KBM-7 (cell line): ENCODE data around the gene SMARCB1.
"Not testable (repeated sequence)": the region's sequence is repeated elsewhere in the genome, so short reads cannot be mapped to it uniquely, and the experiment has no call there.

ENCODE experiments used
- DNase-seq: peaks from one replicate; pipeline ENCODE4 v3.0.0-alpha.2; 2015
- in situ Hi-C: fragments of 300-500 bp; cut with MboI; formaldehyde crosslinking; loops from 2 replicates; pipeline ENCODE4 v1.14.3; 2020; ENCODE audit warnings: low sequenced_read_pairs, low pct_unique_long_range_greater_than_20kb, mixed read lengths

The SMARCB1 gene

GRCh38 chr22:23856721-23857605 lies 70.2 kb downstream of the SMARCB1 start:
- in situ Hi-C loops = no loop called here
- DNase-seq = peak; percentile 66

- peak; percentile 96 for DNase-seq
- in situ Hi-C loops = no loop called here
Observed at GRCh38 chr22:23857606-23858483, 71.1 kb downstream of the SMARCB1 start, which contains the start of gene SLC2A11. Gene SLC2A11 (plus strand): TSS chr22:23857875. CDS start chr22:23858000, 125 bp downstream.

GRCh38 chr22:23858484-23858815 lies 71.7 kb downstream of the SMARCB1 start:
- DNase-seq = no peak
- in situ Hi-C loops = no loop called here

GRCh38 chr22:23859201-23859600 lies 72.4 kb downstream of the SMARCB1 start:
- DNase-seq = no peak
- in situ Hi-C loops = no loop called here

GRCh38 chr22:23860187-23860586 lies 73.4 kb downstream of the SMARCB1 start:
- in situ Hi-C loops, DNase-seq: not testable (repeated sequence)

DNA sequence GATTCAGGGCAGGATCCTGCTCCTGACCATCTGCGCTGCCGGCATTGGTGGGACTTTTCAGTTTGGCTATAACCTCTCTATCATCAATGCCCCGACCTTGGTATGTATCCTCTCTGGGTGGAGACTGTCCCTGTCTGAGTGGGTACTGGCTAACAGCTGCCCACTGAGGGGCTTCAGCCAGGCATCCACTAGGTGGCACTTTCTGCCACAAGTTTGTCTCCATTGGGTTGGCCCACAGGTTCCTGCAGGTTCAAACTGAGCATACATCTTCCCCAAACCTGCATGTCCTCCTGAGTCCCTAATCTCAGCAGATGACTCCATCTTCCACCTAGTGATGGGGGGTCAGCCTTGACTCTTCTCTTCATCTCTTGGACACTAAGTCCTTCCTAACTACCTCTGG lies 75.3 kb downstream of the SMARCB1 start:
- in situ Hi-C loops = no loop called here
- DNase-seq = peak; percentile 64

DNA sequence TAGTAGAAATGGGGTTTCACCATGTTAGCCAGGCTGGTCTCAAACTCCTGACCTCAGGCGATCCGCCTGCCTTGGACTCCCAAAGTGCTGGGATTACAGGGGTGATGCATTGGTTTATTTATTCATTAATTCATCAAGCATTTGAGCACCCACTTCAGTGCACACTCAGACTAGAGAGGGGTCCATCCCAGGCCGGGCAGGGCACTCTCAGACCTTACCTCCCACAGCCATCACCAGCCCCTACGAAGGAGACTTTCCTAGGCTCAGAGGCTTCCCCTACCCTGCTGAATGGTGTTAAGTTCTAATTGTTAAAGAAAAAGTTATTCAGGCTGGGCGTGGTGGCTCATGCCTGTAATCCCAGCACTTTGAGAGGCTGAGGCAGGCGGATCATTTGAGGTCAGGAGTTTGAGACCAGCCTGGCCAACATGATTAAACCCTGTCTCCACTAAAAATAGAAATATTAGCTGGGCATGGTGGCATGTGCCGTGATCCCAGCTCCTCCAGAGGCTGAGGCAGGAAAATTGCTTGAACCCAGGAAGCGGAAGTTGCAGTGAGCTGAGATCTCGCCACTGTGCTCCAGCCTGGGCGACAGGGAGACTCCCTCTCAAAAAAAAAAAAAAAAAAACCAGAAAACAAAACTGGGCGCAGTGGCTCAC lies 77.9 kb downstream of the SMARCB1 start:
- DNase-seq, in situ Hi-C loops: not testable (repeated sequence)

DNA sequence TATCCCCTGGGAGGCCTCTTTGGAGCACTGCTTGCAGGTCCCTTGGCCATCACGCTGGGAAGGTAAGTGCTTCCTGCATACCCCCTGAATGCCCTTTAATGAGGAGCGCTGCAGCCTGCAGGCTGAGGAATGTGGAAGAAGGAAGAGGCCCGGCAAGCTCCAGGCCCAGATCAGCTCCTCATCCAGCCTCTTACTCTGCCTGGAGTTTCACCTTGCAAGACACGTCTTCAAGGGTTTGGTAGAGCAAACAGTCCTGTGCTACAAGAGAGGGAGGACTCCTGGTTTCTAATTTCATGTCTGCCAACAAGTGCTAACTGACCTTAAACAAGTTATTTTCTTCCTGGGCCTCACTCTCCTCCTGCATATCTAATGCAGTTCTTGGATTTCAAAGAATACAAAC lies 81.8 kb downstream of the SMARCB1 start:
- in situ Hi-C loops = no loop called here
- no peak for DNase-seq

DNA sequence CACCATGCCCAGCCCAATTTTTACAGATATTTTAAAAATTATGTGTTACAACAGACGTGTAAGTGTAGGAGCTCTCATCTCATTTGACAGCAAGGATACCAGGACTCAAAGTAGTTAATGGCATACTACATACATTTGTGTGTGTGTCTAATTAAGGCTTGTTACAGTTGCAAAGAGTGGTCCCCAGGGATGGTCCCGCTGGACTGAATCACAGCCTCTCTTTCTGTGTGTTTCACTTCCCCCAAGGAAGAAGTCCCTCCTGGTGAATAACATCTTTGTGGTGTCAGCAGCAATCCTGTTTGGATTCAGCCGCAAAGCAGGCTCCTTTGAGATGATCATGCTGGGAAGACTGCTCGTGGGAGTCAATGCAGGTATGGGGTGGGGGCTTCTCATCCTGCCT lies 88.1 kb downstream of the SMARCB1 start:
- in situ Hi-C loops = no loop called here

DNA sequence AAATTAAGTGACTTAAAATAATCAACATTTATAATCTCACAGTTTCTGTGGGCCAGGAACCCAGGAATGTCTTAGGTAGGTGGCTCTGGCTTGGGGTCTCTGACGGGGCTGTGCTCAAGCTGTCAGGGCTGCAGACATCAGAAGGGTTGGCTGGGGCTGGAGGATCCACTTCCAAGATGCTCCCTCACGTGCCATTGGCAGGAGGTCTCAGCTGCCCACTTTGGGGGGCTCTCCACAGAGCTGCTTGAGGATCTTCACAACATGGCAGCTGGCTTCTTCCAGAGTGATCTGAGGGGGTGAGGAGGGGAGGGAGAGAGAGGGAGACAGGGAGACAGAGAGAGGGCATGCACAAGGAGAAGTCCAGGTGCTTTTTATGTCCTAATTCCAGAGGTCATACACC lies 89.0 kb downstream of the SMARCB1 start:
- DNase-seq = no peak
- in situ Hi-C loops = no loop called here

More for the DNA sequence above, 88.1 kb downstream of the SMARCB1 start:
- DNase-seq = no peak

DNA sequence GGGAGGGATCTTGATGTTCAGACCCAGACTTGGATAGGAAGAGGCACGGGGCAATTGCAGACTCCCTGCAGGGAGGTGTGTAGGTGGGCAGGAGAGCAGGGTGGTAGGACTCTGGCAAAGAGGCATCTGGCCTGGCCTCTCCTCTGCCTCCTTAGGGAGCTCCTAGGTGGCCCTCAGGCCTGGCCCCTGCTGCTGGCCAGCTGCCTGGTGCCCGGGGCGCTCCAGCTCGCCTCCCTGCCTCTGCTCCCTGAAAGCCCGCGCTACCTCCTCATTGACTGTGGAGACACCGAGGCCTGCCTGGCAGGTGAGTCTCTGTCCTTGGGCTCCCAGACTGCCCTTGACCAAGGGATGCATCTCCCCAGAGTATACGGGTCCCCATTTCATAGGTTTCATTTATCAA lies 90.8 kb downstream of the SMARCB1 start:
- in situ Hi-C loops = no loop called here
- no peak for DNase-seq

DNA sequence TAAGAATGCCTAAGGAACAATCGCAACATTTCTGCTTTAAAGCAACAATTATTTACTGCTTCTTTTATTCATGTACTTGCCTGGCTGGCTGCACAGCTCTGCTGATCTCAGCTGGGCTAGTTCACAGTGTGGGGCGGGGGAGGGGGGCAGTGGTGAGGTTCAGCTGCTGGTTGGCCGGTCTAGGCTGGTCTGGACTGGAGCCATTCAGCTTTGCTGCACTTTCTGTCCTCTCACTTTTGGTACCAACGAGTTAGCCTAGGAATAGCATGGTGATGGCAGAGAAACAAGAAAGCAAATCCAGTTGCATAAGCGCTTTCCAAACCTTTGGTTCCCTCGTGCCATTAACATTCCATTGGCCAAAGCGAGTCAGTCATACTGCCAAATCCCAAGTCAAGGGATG lies 91.5 kb downstream of the SMARCB1 start:
- in situ Hi-C loops = no loop called here
- DNase-seq = no peak

- DNase-seq = no peak
- in situ Hi-C loops = no loop called here
Observed at GRCh38 chr22:23882370-23882769, 95.6 kb downstream of the SMARCB1 start.

- in situ Hi-C loops = no loop called here
- DNase-seq = no peak
Observed at GRCh38 chr22:23883658-23884057, 96.9 kb downstream of the SMARCB1 start.

GRCh38 chr22:23884140-23884539 lies 97.4 kb downstream of the SMARCB1 start:
- in situ Hi-C loops = no loop called here
- no peak for DNase-seq
